ENCODE data around the gene CZIB. TPM values are rescaled to one million over a fixed set of nuclear protein-coding genes. Genes with fewer than 3 reads are reported as not detected.

Gene CZIB
- total RNA-seq, 1 experiment from 2014 or later: 67.0 TPM

DNA sequence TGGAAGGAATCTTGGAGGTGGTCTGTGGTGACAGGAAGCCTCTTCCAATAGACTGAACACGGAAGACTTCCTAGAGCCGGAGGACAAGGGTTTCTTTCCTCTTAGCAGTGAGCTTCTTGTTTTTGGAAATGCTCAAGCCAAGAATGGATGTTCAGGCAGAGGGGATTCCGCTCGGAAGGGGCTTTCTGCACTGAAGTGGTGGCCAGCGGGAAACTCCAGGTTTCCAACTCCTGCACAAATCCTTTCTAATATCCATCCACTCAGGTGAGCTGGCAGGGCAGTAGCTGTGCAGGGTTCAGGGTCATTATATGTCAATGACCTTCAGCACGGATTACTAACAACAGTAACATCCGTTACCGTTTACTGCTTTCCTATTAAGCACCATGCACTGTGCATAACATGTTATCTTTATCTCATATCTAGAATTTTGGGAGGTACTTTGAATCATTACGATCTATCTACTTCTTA, 24.4 kb downstream of the CZIB start:
- Histone ChIP-seq H2AFZ (ENCODE audit: low read length) (no peak overlapping the region), H3K79me1 (ENCODE audit: insufficient read depth, low read depth, low read length, poor library complexity, severe bottlenecking) (peaks cover 3% of the 10 kb centered on the region), H3K14ac (ENCODE audit: insufficient read depth, low read length) (no peak overlapping the region), H3K4me2 (ENCODE audit: insufficient read depth, insufficient read length, low read length) (peak overlapping the region; percentile 70), H3K4ac (ENCODE audit: low read depth, low read length) (no peak overlapping the region), H2BK12ac (ENCODE audit: insufficient read length, low read depth, low read length) (no peak overlapping the region), H4K5ac (ENCODE audit: insufficient read length, low read depth, low read length) (no peak overlapping the region), H4K8ac (replicated peaks; ENCODE audit: insufficient read length, low read depth, low read length) (no peak overlapping the region), H4K20me1 (ENCODE audit: control insufficient read depth, insufficient read depth, insufficient read length) (no peaks in the 10 kb centered on the region), H3K27me3 (ENCODE audit: insufficient read depth, low read length) (no peaks in the 10 kb centered on the region), H3K9ac (ENCODE audit: extremely low read depth, insufficient read length, low read length) (peak overlapping the region; percentile 46), H3K23me2 (ENCODE audit: insufficient read length, low read depth, low read length, poor library complexity, severe bottlenecking) (peaks cover 15% of the 10 kb centered on the region), H3K79me2 (ENCODE audit: insufficient read depth, low read length) (no peaks in the 10 kb centered on the region), H2BK120ac (ENCODE audit: low read depth, low read length, poor library complexity, severe bottlenecking) (no peak overlapping the region), H2BK20ac (ENCODE audit: low read depth, low read length, poor library complexity, severe bottlenecking) (no peak overlapping the region), H2BK5ac (ENCODE audit: insufficient read length, low read length) (no peak overlapping the region), H3K18ac (ENCODE audit: insufficient read length, low read depth, low read length) (no peak overlapping the region), H2AK5ac (ENCODE audit: insufficient read length, low read length) (no peak overlapping the region), H2BK15ac (ENCODE audit: low read depth, low read length) (no peak overlapping the region), H4K91ac (ENCODE audit: insufficient read length, low read depth, low read length) (no peak overlapping the region), H3K9me3 (ENCODE audit: control insufficient read depth, low read depth, low read length) (no peaks in the 10 kb centered on the region), H3K23ac (ENCODE audit: insufficient read length, low read depth, low read length) (no peak overlapping the region), H3K4me1 (ENCODE audit: insufficient read depth, low read length) (peaks cover 2% of the 10 kb centered on the region; the same call in 1 of the 2 replicates), H3K56ac (ENCODE audit: insufficient read length, low read depth, low read length) (no peak overlapping the region), H3K27ac (ENCODE audit: insufficient read length, low read depth, low read length) (no peak overlapping the region), H3T11ph (ENCODE audit: low read length) (no peak overlapping the region)
- no peak for DNase-seq
- Mint-ChIP-seq H3K4me3 (peak overlapping the region; percentile 84 to 95), H3K36me3 (ENCODE audit: insufficient read depth in 1 of 3, low read depth in 3 of 3) (peaks cover 2 to 14% (median 13%) of the 10 kb centered on the region in 3 experiments; a peak in 5 of 7 replicates), H3K27ac (peak overlapping the region in 1 of 3 experiments; percentile 57; a peak in 2 of 7 replicates), H3K27me3 (ENCODE audit: low read depth) (peaks cover 14% of the 10 kb centered on the region), H3K4me1 (peaks cover 19 to 22% of the 10 kb centered on the region in 2 experiments), H3K9me3 (no peaks in the 10 kb centered on the region; a peak in 1 of 5 replicates)
- no CpG with 5 or more reads among the region's 9 CpGs for WGBS (ENCODE audit: extremely low coverage, insufficient read length, low lambda C conversion rate)
- no peak for TF ChIP-seq CTCF (conservative IDR thresholded peaks at IDR 0.05)
